GM23338 (cell line): ENCODE measurements around the gene SEC16A. TPM values are rescaled to one million over a fixed set of nuclear protein-coding genes. Genes with fewer than 3 reads are reported as not detected.
A peak's percentile ranks its signal among the peaks of the same experiment; 100 is the strongest.

Experiments
- ATAC-seq: fragments of 200-7000 bp; cut with Tn5 transposase; 3 replicates; pipeline ENCODE4 v1.9.1; 2020
- DNase-seq: peaks from one replicate; pipeline ENCODE4 v3.0.0-alpha.2; 2015; ENCODE audit warnings: low spot score
- H2AFZ ChIP-seq: fragments of 200-600 bp; sonication (generic); 2 replicates; pipeline ENCODE4 v1.8.0; 2016; ENCODE audit warnings: antibody characterized with exemption, mild to moderate bottlenecking, moderate library complexity
- H3F3A ChIP-seq: fragments of 200-600 bp; sonication (generic); replicated peaks from 2 replicates; pipeline ENCODE4 v1.8.0; 2017; ENCODE audit warnings: antibody characterized with exemption, mixed run types, low read depth
- H3K27ac ChIP-seq: fragments of 200-600 bp; sonication (generic); 2 replicates; pipeline ENCODE4 v1.6.1; 2016; ENCODE audit warnings: low read depth
- H3K27me3 ChIP-seq: fragments of 200-600 bp; sonication (generic); 2 replicates; pipeline ENCODE4 v1.8.0; 2016; ENCODE audit warnings: mild to moderate bottlenecking, mixed run types, moderate library complexity; ENCODE audit not compliant: insufficient read depth
- H3K36me3 ChIP-seq: fragments of 200-600 bp; sonication (generic); 2 replicates; pipeline ENCODE4 v1.8.0; 2016; ENCODE audit warnings: mild to moderate bottlenecking; ENCODE audit not compliant: insufficient read depth
- H3K4me1 ChIP-seq: fragments of 200-600 bp; sonication (generic); 2 replicates; pipeline ENCODE4 v1.8.0; 2016; ENCODE audit warnings: mild to moderate bottlenecking, moderate library complexity; ENCODE audit not compliant: insufficient read depth
- H3K4me2 ChIP-seq: fragments of 200-600 bp; sonication (generic); 2 replicates; pipeline ENCODE4 v1.7.1; 2017; ENCODE audit warnings: mixed run types
- H3K4me3 ChIP-seq: fragments of 200-600 bp; sonication (generic); 2 replicates; pipeline ENCODE4 v1.6.1; 2016; ENCODE audit warnings: mixed run types
- H3K79me2 ChIP-seq: fragments of 200-600 bp; sonication (generic); replicated peaks from 2 replicates; pipeline ENCODE4 v1.8.0; 2017; ENCODE audit warnings: mild to moderate bottlenecking; ENCODE audit not compliant: insufficient read depth
- H3K9me2 ChIP-seq: fragments of 200-600 bp; sonication (generic); 2 replicates; pipeline ENCODE4 v1.8.0; 2017; ENCODE audit not compliant: insufficient read depth
- H4K20me1 ChIP-seq: fragments of 200-600 bp; sonication (generic); replicated peaks from 2 replicates; pipeline ENCODE4 v1.8.0; 2017; ENCODE audit warnings: mild to moderate bottlenecking; ENCODE audit not compliant: insufficient read depth
- H3K27ac Mint-ChIP-seq: 2 replicates; pipeline ENCODE4 v1.8.0; 2020; ENCODE audit warnings: inconsistent platforms, mild to moderate bottlenecking, moderate library complexity, mixed read lengths
- H3K27me3 Mint-ChIP-seq: 3 replicates; pipeline ENCODE4 v1.8.0; 2022; ENCODE audit warnings: low read depth, mild to moderate bottlenecking, moderate library complexity, mixed read lengths, inconsistent platforms; ENCODE audit not compliant: insufficient read depth, poor library complexity
- H3K36me3 Mint-ChIP-seq: 3 replicates; pipeline ENCODE4 v1.8.0; 2021; ENCODE audit warnings: low read depth, mild to moderate bottlenecking, inconsistent platforms, moderate library complexity, mixed read lengths
- H3K4me1 Mint-ChIP-seq: 3 replicates; pipeline ENCODE4 v1.8.0; 2020; ENCODE audit warnings: mild to moderate bottlenecking, inconsistent platforms, mixed read lengths
- H3K4me3 Mint-ChIP-seq: 3 replicates; pipeline ENCODE4 v1.8.0; 2021; ENCODE audit warnings: moderate library complexity, mild to moderate bottlenecking, inconsistent platforms, mixed read lengths
- H3K9me3 Mint-ChIP-seq: 3 replicates; pipeline ENCODE4 v1.8.0; 2020; ENCODE audit warnings: moderate library complexity, mild to moderate bottlenecking, inconsistent platforms, mixed read lengths
- CREB1 ChIP-seq: fragments of 250-450 bp; sonication (Bioruptor Pico); IDR thresholded peaks from 2 replicates; pipeline ENCODE4 v1.5.0; 2020; ENCODE audit warnings: low read depth, mild to moderate bottlenecking, moderate library complexity
- ETS1 ChIP-seq: IDR thresholded peaks from 2 replicates; pipeline ENCODE4 v1.6.1; 2016; ENCODE audit warnings: antibody characterized with exemption
- EZH2 ChIP-seq: fragments of 200-600 bp; sonication (generic); IDR thresholded peaks from one replicate; pipeline ENCODE4 v1.8.0; 2017; ENCODE audit warnings: antibody characterized with exemption, mild to moderate bottlenecking, low read depth; ENCODE audit not compliant: unreplicated experiment
- EZH2phosphoT487 ChIP-seq: fragments of 200-600 bp; sonication (generic); IDR thresholded peaks from one replicate; pipeline ENCODE4 v1.8.1; 2018; ENCODE audit warnings: antibody characterized with exemption; ENCODE audit not compliant: unreplicated experiment
- JUNB ChIP-seq: IDR thresholded peaks from one replicate; pipeline ENCODE4 v1.6.1; 2016; ENCODE audit warnings: antibody characterized with exemption; ENCODE audit not compliant: unreplicated experiment
- NANOG ChIP-seq: IDR thresholded peaks from 2 replicates; pipeline ENCODE4 v1.6.1; 2016; ENCODE audit warnings: antibody characterized with exemption, borderline replicate concordance
- POLR2AphosphoS5 ChIP-seq: IDR thresholded peaks from 2 replicates; pipeline ENCODE4 v1.6.1; 2016; ENCODE audit warnings: antibody characterized with exemption, low read depth
- STAT1 ChIP-seq: IDR thresholded peaks from one replicate; pipeline ENCODE4 v1.6.1; 2016; ENCODE audit warnings: antibody characterized with exemption; ENCODE audit not compliant: unreplicated experiment
- ZNF114 ChIP-seq: fragments of 250-450 bp; sonication (Bioruptor Pico); IDR thresholded peaks from 2 replicates; pipeline ENCODE4 v1.5.0; 2020; ENCODE audit warnings: mild to moderate bottlenecking, moderate library complexity
- ZNF331 ChIP-seq: fragments of 250-450 bp; sonication (Bioruptor Pico); IDR thresholded peaks from 2 replicates; pipeline ENCODE4 v1.5.0; 2020; ENCODE audit warnings: low read depth, mild to moderate bottlenecking, moderate library complexity
- polyA plus RNA-seq: library from polyadenylated mRNA; unstranded; fragments of >200 nt; fragmentation: Nextera tagmentation; extraction: Ambion mirVana; gene quantifications from 2 replicates; pipeline ENCODE4 v1.2.1, GENCODE V29; 2016
- total RNA-seq: library from RNA; depleted of rRNA; stranded (reverse); fragments of >200 nt; shearing (Covaris generic); gene quantifications from 2 replicates; pipeline ENCODE4 v1.2.3, GENCODE V29; 2014
- TF ChIP-seq, protein P1 (sequence below): IDR thresholded peaks from one replicate; pipeline ENCODE4 v1.6.1; 2018; ENCODE audit warnings: antibody characterized with exemption; ENCODE audit not compliant: unreplicated experiment

The SEC16A gene
- total and polyA plus RNA-seq, 2 experiments from 2014 or later = 34.0 to 59.2 TPM

DNA sequence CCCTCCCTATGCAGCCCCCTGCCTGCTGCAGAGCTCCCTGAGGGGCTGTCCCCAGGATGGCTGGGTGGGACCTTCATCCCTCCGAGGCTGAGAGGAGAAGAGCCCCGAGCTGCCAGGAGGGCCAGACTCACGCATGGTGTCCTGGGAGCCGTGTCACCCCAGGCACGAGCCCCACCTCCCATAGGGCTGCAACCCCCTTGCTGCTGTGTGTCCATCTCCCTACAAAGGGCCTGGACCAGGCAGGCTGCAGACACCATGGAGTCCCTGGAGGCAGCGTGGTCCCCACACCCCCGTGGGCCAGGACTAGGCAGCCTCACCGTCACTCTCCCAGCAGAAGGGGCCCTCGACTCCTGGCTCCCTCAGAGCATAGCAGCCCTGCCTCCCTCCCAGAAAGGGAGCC is 11.2 kb upstream of the SEC16A start:
- H3K27me3 Mint-ChIP-seq = peaks cover 6% of the 10 kb centered on the region
- H3K36me3 Mint-ChIP-seq = peaks cover 14% of the 10 kb centered on the region
- Histone ChIP-seq H3K4me3 (no peak overlapping the region), H4K20me1 (no peaks in the 10 kb centered on the region), H3K36me3 (0 out of 2 replicates have a peak, but pooled peaks cover 5% of the 10 kb centered on the region), H3K4me2 (no peak overlapping the region), H2AFZ (no peak overlapping the region), H3F3A (0 out of 2 replicates have a peak, but pooled peaks cover 4% of the 10 kb centered on the region), H3K27ac (no peak overlapping the region), H3K9me2 (no peaks in the 10 kb centered on the region), H3K79me2 (no peaks in the 10 kb centered on the region), H3K27me3 (no peaks in the 10 kb centered on the region), H3K4me1 (no peaks in the 10 kb centered on the region)
- DNase-seq (no peak), ATAC-seq (peak; percentile 11; the same call in 2 of the 3 replicates)
- TF ChIP-seq ZNF331 (CRISPR knock-in tag) = no peak
- no peak for TF ChIP-seq JUNB
- no peak for TF ChIP-seq CREB1 (CRISPR knock-in tag)
- no peaks in the 10 kb centered on the region for H3K4me1 Mint-ChIP-seq
- no peak overlapping the region for H3K27ac Mint-ChIP-seq
- H3K4me3 Mint-ChIP-seq = no peak overlapping the region
- H3K9me3 Mint-ChIP-seq = no peaks in the 10 kb centered on the region

- Histone ChIP-seq H3K27ac (no peak overlapping the region), H3K9me2 (no peaks in the 10 kb centered on the region), H3K4me2 (no peak overlapping the region), H3K36me3 (0 out of 2 replicates have a peak, but pooled peaks cover 5% of the 10 kb centered on the region), H2AFZ (no peak overlapping the region), H3K4me1 (no peaks in the 10 kb centered on the region), H3F3A (0 out of 2 replicates have a peak, but pooled peaks cover 4% of the 10 kb centered on the region), H3K4me3 (no peak overlapping the region), H4K20me1 (no peaks in the 10 kb centered on the region), H3K79me2 (no peaks in the 10 kb centered on the region), H3K27me3 (no peaks in the 10 kb centered on the region)
- Mint-ChIP-seq H3K27ac (no peak overlapping the region), H3K4me3 (no peak overlapping the region), H3K4me1 (no peaks in the 10 kb centered on the region), H3K9me3 (no peaks in the 10 kb centered on the region), H3K36me3 (peaks cover 10% of the 10 kb centered on the region), H3K27me3 (peaks cover 4% of the 10 kb centered on the region)
- DNase-seq = no peak
- ATAC-seq = peak; percentile 23
- no peak for TF ChIP-seq JUNB
- no peak for TF ChIP-seq STAT1
- no peak for TF ChIP-seq POLR2AphosphoS5
- no peak for TF ChIP-seq ZNF114
- no peak for TF ChIP-seq EZH2phosphoT487
- TF ChIP-seq EZH2 = no peak
- TF ChIP-seq, protein P1, sequence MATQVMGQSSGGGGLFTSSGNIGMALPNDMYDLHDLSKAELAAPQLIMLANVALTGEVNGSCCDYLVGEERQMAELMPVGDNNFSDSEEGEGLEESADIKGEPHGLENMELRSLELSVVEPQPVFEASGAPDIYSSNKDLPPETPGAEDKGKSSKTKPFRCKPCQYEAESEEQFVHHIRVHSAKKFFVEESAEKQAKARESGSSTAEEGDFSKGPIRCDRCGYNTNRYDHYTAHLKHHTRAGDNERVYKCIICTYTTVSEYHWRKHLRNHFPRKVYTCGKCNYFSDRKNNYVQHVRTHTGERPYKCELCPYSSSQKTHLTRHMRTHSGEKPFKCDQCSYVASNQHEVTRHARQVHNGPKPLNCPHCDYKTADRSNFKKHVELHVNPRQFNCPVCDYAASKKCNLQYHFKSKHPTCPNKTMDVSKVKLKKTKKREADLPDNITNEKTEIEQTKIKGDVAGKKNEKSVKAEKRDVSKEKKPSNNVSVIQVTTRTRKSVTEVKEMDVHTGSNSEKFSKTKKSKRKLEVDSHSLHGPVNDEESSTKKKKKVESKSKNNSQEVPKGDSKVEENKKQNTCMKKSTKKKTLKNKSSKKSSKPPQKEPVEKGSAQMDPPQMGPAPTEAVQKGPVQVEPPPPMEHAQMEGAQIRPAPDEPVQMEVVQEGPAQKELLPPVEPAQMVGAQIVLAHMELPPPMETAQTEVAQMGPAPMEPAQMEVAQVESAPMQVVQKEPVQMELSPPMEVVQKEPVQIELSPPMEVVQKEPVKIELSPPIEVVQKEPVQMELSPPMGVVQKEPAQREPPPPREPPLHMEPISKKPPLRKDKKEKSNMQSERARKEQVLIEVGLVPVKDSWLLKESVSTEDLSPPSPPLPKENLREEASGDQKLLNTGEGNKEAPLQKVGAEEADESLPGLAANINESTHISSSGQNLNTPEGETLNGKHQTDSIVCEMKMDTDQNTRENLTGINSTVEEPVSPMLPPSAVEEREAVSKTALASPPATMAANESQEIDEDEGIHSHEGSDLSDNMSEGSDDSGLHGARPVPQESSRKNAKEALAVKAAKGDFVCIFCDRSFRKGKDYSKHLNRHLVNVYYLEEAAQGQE = no peak
- no peak for TF ChIP-seq ETS1
- no peak for TF ChIP-seq NANOG
These were observed 10.7 kb upstream of the SEC16A start for GRCh38 chr9:136493567-136493971.
